Kidney epithelial cell (primary cell): Measurements from ENCODE around the gene LIPM. TPM values are rescaled to one million over a fixed set of nuclear protein-coding genes. Genes with fewer than 3 reads are reported as not detected.

Source experiments
- DNase-seq: peaks from one replicate; pipeline ENCODE4 v3.0.0-alpha.2; 2010; ENCODE audit warnings: low read depth
- H3K27me3 ChIP-seq: 2 replicates; pipeline ENCODE4 v1.6.0; 2011; ENCODE audit warnings: low read length; ENCODE audit not compliant: control insufficient read depth, insufficient read depth
- H3K36me3 ChIP-seq: 2 replicates; pipeline ENCODE4 v1.5.1; 2011; ENCODE audit warnings: low read length; ENCODE audit not compliant: control insufficient read depth, insufficient read depth
- H3K4me3 ChIP-seq: 2 replicates; pipeline ENCODE4 v1.5.1; 2011; ENCODE audit warnings: low read depth, mild to moderate bottlenecking, control low read depth, low read length
- CTCF ChIP-seq: IDR thresholded peaks from 2 replicates; pipeline ENCODE4 v1.5.1; 2011; ENCODE audit warnings: mild to moderate bottlenecking, moderate library complexity, low read length, control low read depth, inconsistent platforms; ENCODE audit not compliant: insufficient read depth, poor library complexity, severe bottlenecking
- total RNA-seq: library from RNA; depleted of rRNA; stranded (reverse); fragments of >200 nt; gene quantifications from 2 replicates; pipeline ENCODE4 v1.2.3, GENCODE V29; 2015

Gene LIPM
- total RNA-seq, 1 donor from 2014 or later: not detected

GRCh38 chr10:88852327-88852726 lies 49.8 kb downstream of the LIPM start:
- no peaks in the 10 kb centered on the region for H3K27me3 ChIP-seq
- no peaks in the 10 kb centered on the region for H3K36me3 ChIP-seq
- no peak for DNase-seq
- H3K4me3 ChIP-seq: no peak overlapping the region
- TF ChIP-seq CTCF: no peak

- H3K36me3 ChIP-seq: no peaks in the 10 kb centered on the region
- no peak for DNase-seq
- no peak overlapping the region for H3K4me3 ChIP-seq
- TF ChIP-seq CTCF: no peak
- H3K27me3 ChIP-seq: no peaks in the 10 kb centered on the region
Observed at GRCh38 chr10:88853155-88853881, 50.8 kb downstream of the LIPM start.

GRCh38 chr10:88854684-88855083 lies 52.2 kb downstream of the LIPM start:
- Histone ChIP-seq H3K36me3 (no peaks in the 10 kb centered on the region), H3K4me3 (no peak overlapping the region), H3K27me3 (no peaks in the 10 kb centered on the region)
- DNase-seq: no peak
- no peak for TF ChIP-seq CTCF

- Histone ChIP-seq H3K27me3 (no peaks in the 10 kb centered on the region), H3K36me3 (no peaks in the 10 kb centered on the region), H3K4me3 (no peak overlapping the region)
- DNase-seq: no peak
- TF ChIP-seq CTCF: no peak
Observed at GRCh38 chr10:88857831-88858230, 55.3 kb downstream of the LIPM start.

GRCh38 chr10:88858491-88858890 lies 56.0 kb downstream of the LIPM start:
- H3K4me3 ChIP-seq: no peak overlapping the region
- no peak for DNase-seq
- no peak for TF ChIP-seq CTCF
- H3K36me3 ChIP-seq: no peaks in the 10 kb centered on the region
- no peaks in the 10 kb centered on the region for H3K27me3 ChIP-seq

GRCh38 chr10:88861036-88861435 lies 58.5 kb downstream of the LIPM start:
- Histone ChIP-seq H3K4me3 (no peak overlapping the region), H3K36me3 (no peaks in the 10 kb centered on the region), H3K27me3 (no peaks in the 10 kb centered on the region)
- DNase-seq: no peak
- TF ChIP-seq CTCF: no peak
